ENCODE measurements around the gene SOBP. TPM values are rescaled to one million over a fixed set of nuclear protein-coding genes. Genes with fewer than 3 reads are reported as not detected.

Gene SOBP
- total RNA-seq, 4 donors from 2014 or later: 5.6 to 21.4 (median 18.1) TPM

- Histone ChIP-seq H3K27ac (no peak overlapping the region), H3K27me3 (no peaks in the 10 kb centered on the region), H3K4me1 (peaks cover 0 to 4% of the 10 kb centered on the region in 2 donors), H3K36me3 (no peaks in the 10 kb centered on the region), H3K9me3 (no peaks in the 10 kb centered on the region), H3K4me3 (replicated peaks in 1 of 3) (no peak overlapping the region)
- intact Hi-C loops (cut with DNase I): no loop called here
- 95 to 97% methylated on average over 5 of the region's 5 CpGs for WGBS, 2 donors
- DNase-seq: no peak
- TF ChIP-seq CTCF (IDR thresholded peaks at IDR 0.05) (no peak), POLR2A (IDR thresholded peaks at IDR 0.05) (no peak)
Observed at GRCh38 chr6:107589199-107589598, 99.3 kb downstream of the SOBP start.

- Histone ChIP-seq H3K9me3 (no peaks in the 10 kb centered on the region), H3K4me3 (replicated peaks in 1 of 3) (no peak overlapping the region), H3K4me1 (peaks cover 0 to 4% of the 10 kb centered on the region in 2 donors), H3K27ac (no peak overlapping the region), H3K27me3 (no peaks in the 10 kb centered on the region), H3K36me3 (no peaks in the 10 kb centered on the region)
- TF ChIP-seq CTCF (IDR thresholded peaks at IDR 0.05): no peak
- no peak for TF ChIP-seq POLR2A (IDR thresholded peaks at IDR 0.05)
- intact Hi-C loops (cut with DNase I): no loop called here
- 82 to 87% methylated on average over 2 of the region's 2 CpGs for WGBS, 2 donors
- no peak for DNase-seq
Observed at GRCh38 chr6:107589934-107590333, 100.0 kb downstream of the SOBP start.

- Histone ChIP-seq H3K27me3 (no peaks in the 10 kb centered on the region), H3K9me3 (no peaks in the 10 kb centered on the region), H3K27ac (no peak overlapping the region), H3K4me3 (replicated peaks in 1 of 3) (no peak overlapping the region), H3K4me1 (peaks cover 0 to 4% of the 10 kb centered on the region in 2 donors), H3K36me3 (no peaks in the 10 kb centered on the region)
- TF ChIP-seq CTCF (IDR thresholded peaks at IDR 0.05): no peak
- no peak for TF ChIP-seq POLR2A (IDR thresholded peaks at IDR 0.05)
- DNase-seq: no peak
- 82 to 90% methylated on average over 1 of the region's 1 CpG for WGBS, 2 donors
- intact Hi-C loops (cut with DNase I): no loop called here
Observed at GRCh38 chr6:107590378-107590777, 100.5 kb downstream of the SOBP start.

- Histone ChIP-seq H3K27me3 (no peaks in the 10 kb centered on the region), H3K9me3 (no peaks in the 10 kb centered on the region), H3K36me3 (no peaks in the 10 kb centered on the region), H3K4me3 (replicated peaks in 1 of 3) (no peak overlapping the region), H3K4me1 (no peaks in the 10 kb centered on the region), H3K27ac (no peak overlapping the region)
- DNase-seq: no peak
- TF ChIP-seq CTCF (IDR thresholded peaks at IDR 0.05) (no peak), POLR2A (IDR thresholded peaks at IDR 0.05) (no peak)
- 92 to 96% methylated on average over 1 of the region's 1 CpG for WGBS, 2 donors
- intact Hi-C loops (cut with DNase I): no loop called here
Observed at GRCh38 chr6:107591346-107591745, 101.4 kb downstream of the SOBP start.

GRCh38 chr6:107592806-107593205 lies 102.9 kb downstream of the SOBP start:
- WGBS, 2 donors: 84 to 92% methylated on average over 2 of the region's 2 CpGs
- Histone ChIP-seq H3K9me3 (no peaks in the 10 kb centered on the region), H3K4me1 (no peaks in the 10 kb centered on the region), H3K4me3 (replicated peaks in 1 of 3) (no peak overlapping the region), H3K27me3 (no peaks in the 10 kb centered on the region), H3K36me3 (no peaks in the 10 kb centered on the region), H3K27ac (no peak overlapping the region)
- intact Hi-C loops (cut with DNase I): no loop called here
- DNase-seq: no peak
- TF ChIP-seq POLR2A (IDR thresholded peaks at IDR 0.05) (no peak), CTCF (IDR thresholded peaks at IDR 0.05) (no peak)

All from thyroid gland (tissue), 4 donors.